HepG2 (cell line): ENCODE results near the gene POFUT2. TPM values are rescaled to one million over a fixed set of nuclear protein-coding genes. Genes with fewer than 3 reads are reported as not detected.

Experiments
- CEBPG ChIP-seq: IDR thresholded peaks from 2 replicates; pipeline ENCODE4 v1.6.1; 2016
- CREB3 ChIP-seq: sonication (generic); formaldehyde crosslinking; IDR thresholded peaks from 2 replicates; pipeline ENCODE4 v1.5.0; 2020; ENCODE audit warnings: missing genetic modification reagents
- HMG20B ChIP-seq: conservative IDR thresholded peaks from 2 replicates; pipeline ENCODE4 v1.6.1; 2016; ENCODE audit warnings: missing genetic modification reagents, missing compliant biosample characterization
- IKZF1 ChIP-seq: fragments of 450-650 bp; IDR thresholded peaks from 2 replicates; pipeline ENCODE4 v1.7.1; 2016
- MYNN ChIP-seq: sonication (generic); formaldehyde crosslinking; IDR thresholded peaks from 2 replicates; pipeline ENCODE4 v1.4.0; 2020; ENCODE audit warnings: mild to moderate bottlenecking, low read depth, missing genetic modification reagents
- MYPOP ChIP-seq: sonication (generic); formaldehyde crosslinking; IDR thresholded peaks from 2 replicates; pipeline ENCODE4 v1.8.1; 2023; ENCODE audit warnings: mild to moderate bottlenecking, moderate library complexity, missing genetic modification reagents
- NR2C2 ChIP-seq: sonication (generic); formaldehyde crosslinking; IDR thresholded peaks from 2 replicates; pipeline ENCODE4 v1.4.0; 2020; ENCODE audit warnings: missing genetic modification reagents, mild to moderate bottlenecking, moderate library complexity, borderline replicate concordance
- PHF21A ChIP-seq: sonication (generic); formaldehyde crosslinking; IDR thresholded peaks from 2 replicates; pipeline ENCODE4 v1.5.0; 2020; ENCODE audit warnings: mild to moderate bottlenecking, missing genetic modification reagents
- PPARG ChIP-seq: conservative IDR thresholded peaks from 2 replicates; pipeline ENCODE4 v1.6.1; 2016; ENCODE audit warnings: missing biosample characterization, missing genetic modification reagents
- SNAPC5 ChIP-seq: sonication (generic); formaldehyde crosslinking; IDR thresholded peaks from 2 replicates; pipeline ENCODE4 v1.8.1; 2023; ENCODE audit warnings: mild to moderate bottlenecking, missing genetic modification reagents, borderline replicate concordance
- SP2 ChIP-seq: sonication (generic); formaldehyde crosslinking; IDR thresholded peaks from 2 replicates; pipeline ENCODE4 v1.5.1; 2020; ENCODE audit warnings: mild to moderate bottlenecking, missing genetic modification reagents
- USF2 ChIP-seq, 2 experiments: sonication (generic) in 1 of 2; formaldehyde crosslinking in 1 of 2; IDR thresholded peaks; 2 replicates each; pipeline versions ENCODE4 v1.5.1 to v1.6.1; 2011 to 2020; ENCODE audit warnings: borderline replicate concordance in 1 of 2, low read depth in 1 of 2, low read length in 1 of 2, mild to moderate bottlenecking in 1 of 2, missing genetic modification reagents in 1 of 2, moderate library complexity in 1 of 2
- ZBTB1 ChIP-seq: sonication (generic); formaldehyde crosslinking; IDR thresholded peaks from 2 replicates; pipeline ENCODE4 v1.4.0; 2020; ENCODE audit warnings: missing genetic modification reagents, borderline replicate concordance
- ZMYM3 ChIP-seq: sonication (generic); formaldehyde crosslinking; IDR thresholded peaks from 2 replicates; pipeline ENCODE4 v1.5.1; 2020; ENCODE audit warnings: mild to moderate bottlenecking, missing genetic modification reagents
- ZNF230 ChIP-seq: sonication (generic); formaldehyde crosslinking; IDR thresholded peaks from 2 replicates; pipeline ENCODE4 v1.4.0; 2020; ENCODE audit warnings: mild to moderate bottlenecking, missing genetic modification reagents
- ZNF275 ChIP-seq: sonication (generic); formaldehyde crosslinking; IDR thresholded peaks from 2 replicates; pipeline ENCODE4 v1.8.0; 2022; ENCODE audit warnings: missing genetic modification reagents, mild to moderate bottlenecking, inconsistent platforms, borderline replicate concordance
- ZNF563 ChIP-seq: sonication (generic); formaldehyde crosslinking; IDR thresholded peaks from 2 replicates; pipeline ENCODE4 v1.8.0; 2022; ENCODE audit warnings: mild to moderate bottlenecking, moderate library complexity, missing genetic modification reagents
- ZNF564 ChIP-seq: sonication (generic); formaldehyde crosslinking; IDR thresholded peaks from 2 replicates; pipeline ENCODE4 v1.8.1; 2023; ENCODE audit warnings: mild to moderate bottlenecking, missing genetic modification reagents
- ZNF597 ChIP-seq: sonication (generic); formaldehyde crosslinking; IDR thresholded peaks from 2 replicates; pipeline ENCODE4 v1.5.0; 2020; ENCODE audit warnings: missing genetic modification reagents
- ZNF639 ChIP-seq: conservative IDR thresholded peaks from 2 replicates; pipeline ENCODE4 v1.6.1; 2018; ENCODE audit warnings: missing genetic modification reagents
- ZSCAN22 ChIP-seq: sonication (generic); formaldehyde crosslinking; IDR thresholded peaks from 2 replicates; pipeline ENCODE4 v1.4.0; 2020; ENCODE audit warnings: mild to moderate bottlenecking, missing genetic modification reagents
- polyA plus RNA-seq, 8 experiments: library from polyadenylated mRNA; depleted of rRNA in 3 of 8; stranded (reverse) in 7 of 8; unstranded in 1 of 8; fragments of >200 nt; fragmentation: Illumina TruSeq in 4 of 8; extraction: Trizol in 4 of 8; gene quantifications; 2 replicates each; pipeline versions ENCODE4 v1.2.1 to v1.2.3, GENCODE V29; 2011 to 2016; ENCODE audit warnings: low read depth in 4 of 8, missing spikeins in 1 of 8, mixed read lengths in 1 of 8; ENCODE audit not compliant: insufficient read depth in 1 of 8
- total RNA-seq, 5 experiments: library from RNA; depleted of rRNA; stranded (reverse); fragments of >200 nt; fragmentation: Illumina TruSeq; extraction: Trizol; gene quantifications; 2 replicates each; pipeline ENCODE4 v1.2.3, GENCODE V29; 2016; ENCODE audit warnings: low read depth in 1 of 5

The POFUT2 gene
- total and polyA plus RNA-seq, 2 of the 13 experiments (the other 11 are each of a cell fraction or from before 2014, with no cell fraction given), result 22.8 to 24.0 TPM

GRCh38 chr21:45318556-45319404 is 31.1 kb upstream of the POFUT2 start (continued):
- peak; percentile 73; the same call in 1 of the 2 replicates for TF ChIP-seq ZNF563 (CRISPR knock-in tag)
- no peak for TF ChIP-seq ZSCAN22 (CRISPR knock-in tag)
- TF ChIP-seq ZNF564 (CRISPR knock-in tag), result no peak
- TF ChIP-seq IKZF1, result no peak
- TF ChIP-seq PHF21A (CRISPR knock-in tag), result peak; percentile 99
- 0 out of 2 replicates have a peak, but pooled peaks have one; percentile 24 for TF ChIP-seq CREB3 (CRISPR knock-in tag)
- no peak for TF ChIP-seq MYPOP (CRISPR knock-in tag)
- no peak for TF ChIP-seq MYNN (CRISPR knock-in tag)
- no peak for TF ChIP-seq USF2 (IDR thresholded peaks at IDR 0.05; ENCODE audit: low read depth, low read length)
- TF ChIP-seq USF2 (CRISPR knock-in tag; IDR thresholded peaks at IDR 0.05; ENCODE audit: borderline replicate concordance), result no peak
- no peak for TF ChIP-seq SP2 (CRISPR knock-in tag)
- 0 out of 2 replicates have a peak, but pooled peaks have one; percentile 25 for TF ChIP-seq ZMYM3 (CRISPR knock-in tag)
- TF ChIP-seq PPARG (CRISPR knock-in tag), result peak; percentile 75; the same call in 1 of the 2 replicates
- peak; percentile 51; the same call in 1 of the 2 replicates for TF ChIP-seq HMG20B (CRISPR knock-in tag)
- no peak for TF ChIP-seq ZNF597
- TF ChIP-seq ZNF275 (CRISPR knock-in tag), result no peak
- peak; percentile 35 for TF ChIP-seq CEBPG (CRISPR knock-in tag)
- TF ChIP-seq ZNF639 (CRISPR knock-in tag), result no peak; the same call in 1 of the 2 replicates
- no peak for TF ChIP-seq SNAPC5
- peak; percentile 96 for TF ChIP-seq NR2C2 (CRISPR knock-in tag)
- TF ChIP-seq ZNF230 (CRISPR knock-in tag), result no peak; the same call in 1 of the 2 replicates
- TF ChIP-seq ZBTB1 (CRISPR knock-in tag), result no peak
